Measurements from ENCODE around the gene PGAM2.

Gene PGAM2

DNA sequence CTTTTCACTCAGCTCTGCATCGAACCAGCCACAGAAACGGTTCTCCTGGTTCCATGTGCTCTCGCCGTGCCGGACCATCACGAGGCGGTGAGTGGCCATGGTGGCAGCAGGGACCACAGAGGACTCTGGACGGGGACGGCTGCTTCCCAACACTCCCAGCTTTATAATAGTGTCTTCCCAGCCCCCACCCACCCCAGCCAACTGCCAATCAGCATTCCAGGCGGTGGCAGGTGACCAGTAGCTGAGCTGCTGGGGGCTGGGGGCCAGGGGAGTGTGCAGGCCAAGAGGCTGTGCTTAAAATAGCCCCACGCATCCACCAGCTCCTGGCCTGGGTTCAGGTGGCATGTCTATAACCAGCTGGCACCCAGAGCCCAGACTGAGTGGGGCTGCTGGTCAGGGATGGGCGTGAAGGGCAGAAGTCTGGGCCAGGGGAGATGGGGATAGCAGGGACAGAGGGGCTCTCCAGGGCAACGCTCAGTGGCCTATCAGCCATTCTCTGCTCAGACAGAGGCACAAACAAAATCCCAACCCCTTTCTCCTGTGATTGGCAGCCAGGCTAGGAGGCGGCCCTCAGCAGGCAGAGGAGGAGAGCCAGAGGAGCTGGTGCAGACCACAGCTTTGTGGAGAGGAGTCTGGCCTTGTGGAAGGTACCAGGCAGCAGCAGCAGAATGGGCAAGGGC, at the start of gene PGAM2:
Gene PGAM2 (minus strand): TSS at position 137 of the 680 bp plus-strand sequence. CDS start 38 bp downstream, at position 99.
- DNase-seq (ENCODE audit: low read depth in 2 of 3, low spot score in 1 of 3) = no peak

DNA sequence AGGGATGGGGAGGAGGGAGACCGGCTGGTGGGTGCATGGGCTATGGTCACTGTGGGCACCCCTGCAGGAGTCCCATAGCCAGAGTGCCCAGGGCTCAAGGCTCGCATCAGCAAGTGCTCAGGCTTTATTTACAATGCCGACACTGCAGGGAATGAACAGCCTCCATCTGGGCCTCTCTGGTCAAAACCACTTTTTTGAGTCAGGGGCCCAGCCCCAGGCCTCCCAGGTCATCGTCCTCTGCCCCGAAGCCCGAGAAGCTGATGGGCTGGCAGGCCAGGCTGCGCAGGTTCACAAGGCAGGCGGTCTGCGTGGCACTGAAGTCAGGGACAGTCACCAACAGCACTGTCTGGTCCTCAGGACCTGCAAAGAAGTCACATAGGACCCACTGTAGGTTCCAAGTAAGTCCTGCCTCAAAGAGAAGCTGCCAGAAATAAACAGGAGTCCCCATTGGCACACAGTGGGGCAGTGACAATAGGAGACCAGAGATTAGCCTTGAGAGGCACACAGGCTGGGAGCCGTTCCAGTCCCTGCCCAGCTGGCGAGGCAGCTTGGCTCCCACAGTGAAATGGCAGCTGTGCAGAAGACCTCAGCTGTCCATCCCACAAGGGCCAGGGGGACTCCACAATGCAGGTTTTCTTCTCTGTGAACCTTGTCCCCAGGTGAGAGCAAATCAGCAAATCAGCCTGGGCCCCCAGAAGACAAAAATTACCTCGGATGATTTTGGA, 49.4 kb upstream of the PGAM2 start:
- DNase-seq (ENCODE audit: low read depth in 2 of 3, low spot score in 1 of 3) = no peak

DNA sequence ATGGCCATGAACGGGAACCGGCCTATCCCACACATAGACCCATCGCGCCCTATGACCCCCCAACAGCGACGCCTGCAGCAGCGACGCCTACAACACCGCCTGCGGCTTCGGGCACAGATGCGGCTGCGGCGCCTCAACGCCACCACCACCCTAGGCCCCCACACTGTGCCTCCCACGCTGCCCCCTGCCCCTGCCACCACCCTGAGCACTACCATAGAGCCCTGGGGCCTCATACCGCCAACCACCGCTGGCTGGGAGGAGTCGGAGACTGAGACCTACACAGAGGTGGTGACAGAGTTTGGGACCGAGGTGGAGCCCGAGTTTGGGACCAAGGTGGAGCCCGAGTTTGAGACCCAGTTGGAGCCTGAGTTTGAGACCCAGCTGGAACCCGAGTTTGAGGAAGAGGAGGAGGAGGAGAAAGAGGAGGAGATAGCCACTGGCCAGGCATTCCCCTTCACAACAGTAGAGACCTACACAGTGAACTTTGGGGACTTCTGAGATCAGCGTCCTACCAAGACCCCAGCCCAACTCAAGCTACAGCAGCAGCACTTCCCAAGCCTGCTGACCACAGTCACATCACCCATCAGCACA, 48.5 kb upstream of the PGAM2 start:
- no peak for DNase-seq (ENCODE audit: low read depth in 2 of 3, low spot score in 1 of 3)

- no peak for DNase-seq (ENCODE audit: low read depth in 2 of 3, low spot score in 1 of 3)
Observed at GRCh38 chr7:44112997-44113763, 47.8 kb upstream of the PGAM2 start.

- no peak for DNase-seq (ENCODE audit: low read depth in 2 of 3, low spot score in 1 of 3)
Observed at GRCh38 chr7:44112231-44112996, 47.0 kb upstream of the PGAM2 start.

GRCh38 chr7:44111761-44112160, 46.4 kb upstream of the PGAM2 start:
- no peak for DNase-seq (ENCODE audit: low read depth in 2 of 3, low spot score in 1 of 3)

DNA sequence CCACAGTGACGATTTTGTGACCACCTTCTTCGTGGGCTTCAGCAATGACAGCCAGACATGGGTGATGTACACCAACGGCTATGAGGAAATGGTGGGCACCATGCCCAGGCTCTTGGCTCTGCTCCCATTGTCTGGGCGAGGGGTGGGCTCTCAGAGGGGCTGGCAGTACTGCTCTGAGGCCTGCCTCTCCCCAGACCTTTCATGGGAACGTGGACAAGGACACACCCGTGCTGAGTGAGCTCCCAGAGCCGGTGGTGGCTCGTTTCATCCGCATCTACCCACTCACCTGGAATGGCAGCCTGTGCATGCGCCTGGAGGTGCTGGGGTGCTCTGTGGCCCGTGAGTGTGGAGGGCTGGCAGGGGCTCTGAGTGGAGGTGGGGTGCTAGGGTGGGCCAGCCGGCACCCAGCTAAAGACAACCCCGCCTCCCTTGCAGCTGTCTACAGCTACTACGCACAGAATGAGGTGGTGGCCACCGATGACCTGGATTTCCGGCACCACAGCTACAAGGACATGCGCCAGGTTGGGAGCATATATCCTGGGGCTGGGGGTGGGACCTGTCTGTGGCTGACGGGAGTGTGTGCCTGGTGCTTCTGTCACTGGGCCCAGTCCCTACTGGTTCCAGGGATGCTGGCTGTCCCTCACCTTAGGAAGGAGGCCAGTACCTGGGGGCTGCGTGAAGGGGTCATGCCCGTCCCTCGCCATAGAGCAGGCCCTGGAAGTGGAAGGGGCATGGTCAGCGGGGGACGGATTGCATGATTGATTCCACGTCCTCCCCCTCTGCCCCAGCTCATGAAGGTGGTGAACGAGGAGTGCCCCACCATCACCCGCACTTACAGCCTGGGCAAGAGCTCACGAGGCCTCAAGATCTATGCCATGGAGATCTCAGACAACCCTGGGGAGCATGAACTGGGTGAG, 45.6 kb upstream of the PGAM2 start:
- no peak for DNase-seq (ENCODE audit: low read depth in 2 of 3, low spot score in 1 of 3)

DNA sequence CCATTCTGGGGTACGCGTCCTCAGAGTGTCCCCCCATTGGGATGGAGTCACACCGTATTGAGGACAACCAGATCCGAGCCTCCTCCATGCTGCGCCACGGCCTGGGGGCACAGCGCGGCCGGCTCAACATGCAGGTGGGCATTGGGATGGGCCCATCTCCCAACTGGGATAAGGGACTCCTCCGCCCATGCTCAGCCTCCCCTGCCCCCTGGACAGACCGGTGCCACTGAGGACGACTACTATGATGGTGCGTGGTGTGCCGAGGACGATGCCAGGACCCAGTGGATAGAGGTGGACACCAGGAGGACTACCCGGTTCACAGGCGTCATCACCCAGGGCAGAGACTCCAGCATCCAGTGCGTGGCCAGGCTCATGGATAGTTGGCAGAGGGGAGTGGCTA, 44.6 kb upstream of the PGAM2 start:
- DNase-seq (ENCODE audit: low read depth in 2 of 3, low spot score in 1 of 3) = no peak

DNA sequence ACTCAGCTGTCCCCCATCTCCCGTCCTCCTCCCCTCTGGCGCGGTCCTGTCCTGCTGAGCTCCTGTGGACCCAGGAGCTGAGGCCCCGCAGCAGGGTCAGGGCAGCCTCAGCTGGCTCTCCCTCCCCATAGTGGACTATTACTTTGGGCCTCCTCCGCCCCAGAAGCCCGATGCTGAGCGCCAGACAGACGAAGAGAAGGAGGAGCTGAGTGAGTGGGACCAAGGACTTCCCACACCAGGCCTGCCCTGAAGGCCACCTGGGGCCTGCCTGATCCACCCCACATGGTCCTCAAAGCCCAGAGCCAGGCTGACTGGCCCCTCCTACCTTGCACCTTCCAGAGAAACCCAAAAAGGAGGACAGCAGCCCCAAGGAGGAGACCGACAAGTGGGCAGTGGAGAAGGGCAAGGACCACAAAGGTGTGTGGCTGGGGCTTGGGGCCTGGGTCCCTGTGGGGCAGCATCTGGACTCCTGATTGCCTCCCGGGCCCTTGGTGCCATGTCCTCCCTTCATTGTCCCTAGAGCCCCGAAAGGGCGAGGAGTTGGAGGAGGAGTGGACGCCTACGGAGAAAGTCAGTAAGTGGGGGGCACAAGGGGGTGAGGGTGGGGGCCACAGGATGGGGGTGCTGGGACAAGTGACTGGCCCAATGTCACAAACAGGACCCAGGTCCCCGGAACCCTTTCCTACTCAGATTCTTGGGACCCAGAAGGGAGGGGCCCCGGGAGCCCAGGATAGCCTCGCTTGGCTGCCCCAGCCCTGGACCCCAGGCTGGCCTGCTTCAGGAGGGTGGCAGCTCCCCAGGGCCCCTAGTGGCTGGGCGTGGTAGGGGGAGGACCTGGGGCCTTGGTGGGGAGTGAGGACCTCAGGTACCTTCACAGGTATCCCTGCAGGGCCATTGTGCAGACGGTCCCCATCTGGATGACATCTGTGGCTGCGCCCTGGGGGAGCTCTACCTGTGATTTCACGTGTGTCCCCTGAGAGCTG, 43.7 kb upstream of the PGAM2 start:
- DNase-seq (ENCODE audit: low read depth in 2 of 3, low spot score in 1 of 3) = no peak

- no peak for DNase-seq (ENCODE audit: low read depth in 2 of 3, low spot score in 1 of 3)
Observed at GRCh38 chr7:44107961-44108767, 42.8 kb upstream of the PGAM2 start.

GRCh38 chr7:44107116-44107960, 42.0 kb upstream of the PGAM2 start:
- no peak for DNase-seq (ENCODE audit: low read depth in 2 of 3, low spot score in 1 of 3)

DNA sequence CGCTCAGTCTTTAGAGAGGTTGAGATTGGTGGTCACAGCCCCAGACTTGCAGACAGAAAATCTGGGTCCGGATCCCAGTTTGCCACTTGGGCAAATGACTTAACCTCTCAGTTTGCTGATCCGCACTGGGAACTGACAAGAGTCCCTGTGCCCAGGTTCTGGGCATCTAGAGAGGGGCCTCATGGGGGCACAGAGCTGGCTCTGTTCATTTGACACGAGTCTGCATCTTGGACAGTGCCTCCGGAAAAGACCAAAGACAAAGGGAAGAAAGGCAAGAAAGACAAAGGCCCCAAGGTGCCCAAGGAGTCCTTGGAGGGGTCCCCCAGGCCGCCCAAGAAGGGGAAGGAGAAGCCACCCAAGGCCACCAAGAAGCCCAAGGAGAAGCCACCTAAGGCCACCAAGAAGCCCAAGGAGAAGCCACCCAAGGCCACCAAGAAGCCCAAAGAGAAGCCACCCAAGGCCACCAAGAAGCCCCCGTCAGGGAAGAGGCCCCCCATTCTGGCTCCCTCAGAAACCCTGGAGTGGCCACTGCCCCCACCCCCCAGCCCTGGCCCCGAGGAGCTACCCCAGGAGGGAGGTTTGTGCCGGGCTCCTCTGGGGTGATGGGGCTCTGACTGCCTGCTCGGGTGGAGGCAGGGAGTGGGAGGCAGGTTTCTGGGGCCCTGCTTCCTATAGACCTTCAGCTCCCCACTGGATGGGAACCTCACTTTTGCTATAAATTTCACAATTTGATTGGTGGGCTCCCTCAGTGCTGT, 41.1 kb upstream of the PGAM2 start:
- DNase-seq (ENCODE audit: low read depth in 2 of 3, low spot score in 1 of 3) = no peak

DNA sequence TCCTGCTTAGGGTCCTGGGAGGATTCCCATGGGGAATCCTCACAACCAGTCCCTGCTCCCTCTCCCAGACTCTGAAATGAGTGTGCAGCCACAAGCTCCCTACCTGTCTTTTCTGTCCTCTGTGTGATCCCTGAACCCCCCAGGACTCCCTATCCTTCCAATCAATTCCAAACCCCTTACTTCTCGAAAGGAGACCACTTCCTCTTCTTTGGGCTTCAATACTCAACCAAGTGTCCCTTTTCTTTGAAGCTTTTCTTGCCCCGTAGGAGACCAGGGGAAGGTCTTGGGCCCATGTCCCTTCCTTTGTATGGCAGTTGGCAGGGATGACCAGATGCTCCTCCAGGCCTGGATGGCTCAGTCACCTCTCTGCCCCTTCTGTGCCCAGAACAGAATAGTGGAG, 40.5 kb upstream of the PGAM2 start:
- no peak for DNase-seq (ENCODE audit: low read depth in 2 of 3, low spot score in 1 of 3)

DNA sequence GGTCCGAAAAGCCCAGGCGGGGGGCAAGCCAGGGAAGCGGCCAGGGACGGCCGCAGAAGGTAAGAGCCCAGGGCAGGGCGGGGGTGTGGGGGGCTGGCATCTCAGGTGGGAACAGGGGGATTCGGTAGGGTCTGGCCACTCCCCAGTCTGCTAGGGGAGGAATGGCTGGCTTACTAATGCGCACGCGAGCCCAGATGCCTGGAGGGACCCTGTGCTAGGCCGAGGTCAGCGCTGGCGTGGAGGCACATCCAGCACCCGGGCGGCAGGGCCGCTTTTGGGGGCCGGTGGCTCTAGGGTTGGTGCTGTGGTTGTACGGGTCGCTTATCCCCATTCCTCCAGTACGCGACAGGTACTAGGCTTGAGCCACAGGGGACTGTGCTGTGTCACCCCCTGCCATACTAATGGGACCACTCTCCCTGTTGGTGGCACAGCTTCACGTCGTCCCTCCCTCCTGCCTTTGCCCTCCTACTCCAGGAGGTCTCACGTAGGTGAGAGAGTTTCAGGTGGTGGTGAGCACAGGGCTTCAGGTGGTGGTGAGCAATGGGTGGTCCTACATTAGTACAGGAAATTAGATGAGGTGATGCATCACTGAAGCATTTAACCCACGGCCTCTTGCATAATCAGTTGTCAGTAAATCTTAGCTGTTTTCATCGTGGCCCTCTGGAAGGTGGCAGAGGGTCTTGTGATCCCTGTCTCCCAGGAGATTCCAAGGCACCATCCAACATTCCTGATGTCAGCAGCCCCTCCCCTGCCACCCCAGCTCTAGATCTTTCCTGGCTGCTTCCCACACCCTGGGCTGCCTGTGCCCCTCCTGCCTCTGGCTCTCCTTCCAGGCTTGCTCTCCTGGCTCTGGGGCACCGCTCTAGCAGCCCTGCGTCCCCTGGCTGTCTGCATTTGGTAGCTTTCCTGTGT, 39.7 kb upstream of the PGAM2 start:
- DNase-seq (ENCODE audit: low read depth in 2 of 3, low spot score in 1 of 3) = no peak
